Large intestine (tissue), 3 donors: ENCODE data around the gene GLG1. TPM values are rescaled to one million over a fixed set of nuclear protein-coding genes. Genes with fewer than 3 reads are reported as not detected.

Experiments used
- DNase-seq, 2 donors: peaks; one replicate each; pipeline versions ENCODE4 v3.0.0 to v3.0.0-alpha.2; 2013
- H3K27ac ChIP-seq: one replicate; pipeline ENCODE4 v1.5.1; 2013; ENCODE audit warnings: low read length
- H3K27me3 ChIP-seq: 2 replicates; pipeline ENCODE4 v1.6.1; 2013; ENCODE audit warnings: low read length; ENCODE audit not compliant: control insufficient read depth, insufficient read depth
- H3K36me3 ChIP-seq: 2 replicates; pipeline ENCODE4 v1.6.1; 2013; ENCODE audit warnings: low read length; ENCODE audit not compliant: control insufficient read depth, insufficient read depth
- H3K4me1 ChIP-seq: one replicate; pipeline ENCODE4 v1.6.1; 2013; ENCODE audit warnings: low read length; ENCODE audit not compliant: control insufficient read depth, insufficient read depth
- H3K4me3 ChIP-seq: one replicate; pipeline ENCODE4 v1.5.1; 2013; ENCODE audit warnings: low read length
- H3K9me3 ChIP-seq: one replicate; pipeline ENCODE4 v1.6.1; 2013; ENCODE audit warnings: mild to moderate bottlenecking, low read depth, low read length, moderate library complexity; ENCODE audit not compliant: control insufficient read depth
- WGBS: methylation state at CpG from one replicate; pipeline ENCODE4 v1.1.5; 2013; ENCODE audit warnings: low lambda C conversion rate; ENCODE audit not compliant: insufficient coverage; 5-methylcytosine and 5-hydroxymethylcytosine counted together
- polyA plus RNA-seq: library from polyadenylated mRNA; unstranded; fragments of 120-200 nt; gene quantifications from one replicate; pipeline ENCODE4 v1.2.1, GENCODE V29; 2013

Gene GLG1
- polyA plus RNA-seq, 1 donor: 87.7 TPM

DNA sequence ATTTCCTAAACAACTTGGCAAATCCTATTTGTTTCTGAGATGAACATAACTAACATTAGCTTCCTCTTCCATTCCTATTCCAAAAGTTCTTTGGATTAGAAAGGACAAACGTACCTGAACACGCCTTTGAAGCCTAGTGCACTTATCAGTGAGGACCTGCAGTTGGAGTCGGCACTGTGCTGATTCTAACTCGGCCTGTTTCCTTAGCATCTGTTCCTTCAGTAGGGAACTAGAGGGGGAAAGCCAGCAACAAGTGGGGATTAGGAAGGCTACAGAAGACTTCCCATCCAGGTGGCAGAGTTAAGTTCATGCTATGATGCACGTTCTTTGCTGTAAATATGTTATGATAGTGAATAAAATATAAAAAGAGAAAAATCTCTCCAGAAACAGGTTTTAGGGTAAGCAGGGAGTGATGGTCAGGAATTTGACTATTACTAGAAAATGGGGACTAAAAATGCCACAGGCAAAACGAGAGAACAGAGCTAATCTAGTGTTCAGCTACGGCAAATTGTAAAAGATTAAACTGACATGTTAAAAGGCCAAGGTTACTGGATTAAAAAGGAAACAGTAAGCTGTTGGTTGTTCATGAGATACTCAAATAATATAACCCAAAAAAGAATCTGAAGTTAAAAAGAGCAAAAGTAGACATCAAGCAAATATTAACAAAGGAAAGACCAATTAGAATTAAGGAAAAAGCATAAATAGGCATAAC, 31.0 kb upstream of the GLG1 start:
- Histone ChIP-seq H3K9me3 (no peaks in the 10 kb centered on the region), H3K27ac (no peak overlapping the region), H3K36me3 (peaks cover 26% of the 10 kb centered on the region), H3K4me1 (peaks cover 9% of the 10 kb centered on the region), H3K27me3 (no peaks in the 10 kb centered on the region), H3K4me3 (no peak overlapping the region)
- no peak for DNase-seq
- 40% methylated on average over 2 of the region's 7 CpGs for WGBS

DNA sequence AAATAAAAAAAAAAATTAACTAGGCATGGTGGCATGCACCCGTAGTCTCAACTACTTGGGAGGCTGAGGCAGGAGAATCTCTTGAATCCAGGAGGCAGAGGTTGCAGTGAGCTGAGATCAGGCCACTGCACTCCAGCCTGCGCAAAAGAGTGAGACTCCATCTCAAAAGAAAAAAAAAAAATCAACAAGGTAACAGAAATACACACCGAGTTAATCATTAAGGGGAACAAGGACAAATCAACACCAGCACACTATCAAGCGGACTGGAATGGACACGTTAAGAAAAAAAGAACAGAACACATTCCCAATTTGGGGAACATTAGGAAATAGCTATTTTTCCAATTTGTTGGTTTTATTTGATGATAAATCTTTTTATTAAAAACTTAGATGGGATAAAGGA, 28.4 kb upstream of the GLG1 start:
- Histone ChIP-seq H3K27ac (no peak overlapping the region), H3K27me3 (no peaks in the 10 kb centered on the region), H3K4me1 (peaks cover 9% of the 10 kb centered on the region), H3K36me3 (peaks cover 37% of the 10 kb centered on the region), H3K4me3 (no peak overlapping the region), H3K9me3 (no peaks in the 10 kb centered on the region)
- DNase-seq: peak in 1 of 2 donors; percentile 30
- WGBS: no CpG with 5 or more reads among the region's 5 CpGs

DNA sequence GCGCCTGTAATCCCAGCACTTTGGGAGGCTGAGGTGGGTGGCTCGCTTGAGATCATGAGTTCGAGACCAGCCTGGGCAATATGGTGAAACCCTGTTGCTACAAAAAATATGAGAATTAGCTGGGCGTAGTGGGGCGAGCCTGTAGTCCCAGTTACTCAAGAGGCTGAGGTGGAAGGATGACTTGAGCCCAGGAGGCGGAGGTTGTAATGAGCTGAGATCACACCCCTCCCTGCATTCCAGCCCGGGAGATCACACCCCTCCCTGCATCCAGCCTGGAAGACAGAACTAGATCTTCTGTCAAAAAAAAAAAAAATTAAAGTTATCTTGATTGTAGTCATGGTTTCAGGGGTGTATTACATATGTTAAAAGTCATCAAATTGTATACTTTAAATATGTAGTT, 26.8 kb upstream of the GLG1 start:
- Histone ChIP-seq H3K36me3 (peaks cover 44% of the 10 kb centered on the region), H3K9me3 (no peaks in the 10 kb centered on the region), H3K27ac (no peak overlapping the region), H3K4me1 (peaks cover 7% of the 10 kb centered on the region), H3K4me3 (no peak overlapping the region), H3K27me3 (no peaks in the 10 kb centered on the region)
- WGBS: no CpG with 5 or more reads among the region's 7 CpGs
- DNase-seq: no peak

DNA sequence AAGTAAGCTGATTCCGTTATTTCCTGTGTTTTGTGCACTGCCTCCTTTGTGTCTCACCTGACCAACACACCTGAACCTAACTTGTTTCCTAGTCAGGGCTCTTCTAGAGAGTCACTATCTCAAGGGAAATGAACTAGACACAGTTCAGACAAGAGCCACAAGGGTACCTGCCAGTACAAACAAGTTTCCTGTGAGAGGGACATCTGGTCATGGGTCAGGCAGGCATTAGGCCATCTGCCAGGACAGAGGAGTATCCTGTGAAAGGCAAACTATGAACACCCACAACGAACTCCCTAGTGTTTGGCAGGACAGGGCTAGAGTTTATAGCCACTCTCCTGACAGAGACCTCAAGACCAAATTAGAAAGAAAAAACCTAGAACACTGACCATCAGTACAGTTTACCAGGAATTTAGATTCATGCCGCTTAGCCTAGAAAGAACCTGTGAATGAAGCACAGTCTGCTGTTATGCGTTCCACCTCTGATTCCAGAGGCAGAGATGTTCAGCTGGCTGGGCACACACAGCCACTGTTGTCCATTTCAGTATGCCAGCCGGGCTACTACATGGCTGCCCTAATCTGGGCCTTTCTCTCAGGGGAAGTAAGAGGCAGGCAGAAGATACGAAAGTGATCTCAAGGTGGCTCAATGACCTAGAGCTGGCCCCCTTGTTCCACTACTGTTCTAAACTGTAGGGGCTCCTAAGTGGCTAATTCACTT, 20.7 kb upstream of the GLG1 start:
- Histone ChIP-seq H3K27me3 (no peaks in the 10 kb centered on the region), H3K4me1 (no peaks in the 10 kb centered on the region), H3K4me3 (no peak overlapping the region), H3K9me3 (no peaks in the 10 kb centered on the region), H3K27ac (no peak overlapping the region), H3K36me3 (peaks cover 80% of the 10 kb centered on the region)
- WGBS: no CpG with 5 or more reads among the region's 6 CpGs
- DNase-seq: no peak

DNA sequence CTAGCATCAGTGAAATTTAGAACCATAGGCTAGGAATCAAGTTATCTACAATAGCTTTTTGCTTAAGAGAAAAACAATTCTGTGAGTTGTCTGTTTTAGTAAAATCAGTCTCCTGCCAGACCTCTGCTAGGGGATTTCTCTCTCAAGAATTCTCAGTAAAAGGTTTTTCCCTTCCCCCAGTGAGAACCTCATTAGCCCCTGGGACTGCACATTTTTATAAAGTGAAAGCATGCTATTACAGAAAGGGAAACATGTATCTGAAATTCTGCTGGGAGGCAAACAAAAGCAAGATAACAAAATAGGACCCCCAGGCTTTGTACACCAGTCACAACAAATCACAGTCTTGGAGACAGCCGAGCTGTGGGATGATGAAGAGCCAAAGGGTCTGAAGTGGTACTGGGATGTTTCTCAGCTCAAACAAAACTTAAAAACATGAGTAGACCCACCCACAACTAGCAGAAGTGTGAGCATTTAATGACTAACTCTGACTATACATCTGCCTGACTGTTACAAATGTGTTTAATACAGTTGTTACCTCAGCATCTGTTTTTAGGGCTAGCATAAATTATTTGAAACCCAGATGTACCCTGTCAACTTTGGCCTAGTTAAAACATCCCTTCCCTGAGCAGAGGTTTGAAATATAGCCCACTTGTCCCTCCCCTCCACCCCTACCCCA, 20.0 kb upstream of the GLG1 start:
- no peak overlapping the region for H3K27ac ChIP-seq

DNA sequence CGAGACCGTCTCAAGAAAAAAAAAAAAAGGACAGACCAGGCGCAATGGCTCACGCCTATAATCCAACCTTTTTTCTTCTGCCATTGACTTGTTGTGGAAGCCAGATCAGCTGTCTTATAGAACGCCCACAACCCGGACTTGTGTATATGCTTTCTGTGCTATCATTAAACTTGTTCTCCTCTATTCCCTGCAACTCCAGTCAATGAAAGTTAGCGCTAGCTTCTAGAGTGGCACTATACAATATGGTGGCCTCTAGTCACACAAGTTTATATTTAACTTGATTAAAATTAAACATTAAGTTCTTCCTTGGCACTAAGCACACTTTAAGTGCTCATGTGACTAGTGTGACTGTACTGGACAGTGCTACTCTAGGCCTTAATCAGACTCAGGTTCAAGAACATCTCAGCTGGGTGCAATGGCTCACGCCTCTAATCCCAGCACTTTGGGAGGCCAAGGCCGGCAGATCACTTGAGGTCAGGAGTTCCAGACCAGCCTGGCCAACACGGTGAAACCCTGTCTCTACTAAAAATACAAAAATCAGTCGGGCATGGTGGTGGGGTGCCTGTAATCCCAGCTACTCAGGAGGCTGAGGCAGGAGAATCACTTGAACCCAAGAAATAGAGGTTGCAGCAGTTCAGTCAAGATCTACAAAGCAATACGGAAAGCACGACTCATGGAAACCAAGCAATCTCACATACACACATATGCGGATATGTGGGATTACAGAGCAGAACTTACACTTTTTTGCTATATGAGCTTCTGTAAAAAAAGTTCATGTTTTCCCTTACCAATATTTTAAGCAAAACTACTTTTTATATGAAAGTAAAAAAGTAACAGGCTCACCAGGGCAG, 18.8 kb upstream of the GLG1 start:
- H3K4me1 ChIP-seq: no peaks in the 10 kb centered on the region
- DNase-seq: no peak
- WGBS: 100% methylated on average over 2 of the region's 14 CpGs
- H3K36me3 ChIP-seq: peaks cover 81% of the 10 kb centered on the region
- no peaks in the 10 kb centered on the region for H3K9me3 ChIP-seq
- H3K27ac ChIP-seq: no peak overlapping the region
- no peaks in the 10 kb centered on the region for H3K27me3 ChIP-seq
- no peak overlapping the region for H3K4me3 ChIP-seq

More for the DNA sequence above, 20.0 kb upstream of the GLG1 start:
- WGBS: no CpG with 5 or more reads among the region's 1 CpG
- Histone ChIP-seq H3K27me3 (no peaks in the 10 kb centered on the region), H3K4me3 (no peak overlapping the region), H3K9me3 (no peaks in the 10 kb centered on the region), H3K36me3 (peaks cover 81% of the 10 kb centered on the region), H3K4me1 (no peaks in the 10 kb centered on the region)
- no peak for DNase-seq

DNA sequence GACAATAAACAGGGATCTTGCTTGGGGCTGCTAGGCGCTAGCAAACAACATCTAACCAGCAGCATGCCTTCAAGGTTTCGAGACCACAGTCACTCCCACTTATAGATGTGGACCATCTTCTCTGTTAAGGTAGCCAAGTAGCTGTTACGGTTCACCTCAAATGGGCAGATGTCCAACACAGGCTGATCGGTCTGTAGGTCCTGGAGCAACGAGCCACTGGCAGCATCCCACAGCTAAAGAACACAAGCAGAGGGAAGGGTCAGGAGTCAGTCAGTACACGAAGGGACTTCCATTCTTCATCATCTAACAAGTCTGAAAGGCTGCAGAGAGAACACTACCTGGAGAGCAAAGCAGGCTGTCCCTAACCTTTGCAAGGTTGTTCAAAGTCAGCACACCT, 16.9 kb upstream of the GLG1 start:
- no peak for DNase-seq
- Histone ChIP-seq H3K9me3 (no peaks in the 10 kb centered on the region), H3K27ac (no peak overlapping the region), H3K4me3 (no peak overlapping the region), H3K4me1 (no peaks in the 10 kb centered on the region), H3K36me3 (peaks cover 69% of the 10 kb centered on the region), H3K27me3 (no peaks in the 10 kb centered on the region)
- WGBS: no CpG with 5 or more reads among the region's 6 CpGs

DNA sequence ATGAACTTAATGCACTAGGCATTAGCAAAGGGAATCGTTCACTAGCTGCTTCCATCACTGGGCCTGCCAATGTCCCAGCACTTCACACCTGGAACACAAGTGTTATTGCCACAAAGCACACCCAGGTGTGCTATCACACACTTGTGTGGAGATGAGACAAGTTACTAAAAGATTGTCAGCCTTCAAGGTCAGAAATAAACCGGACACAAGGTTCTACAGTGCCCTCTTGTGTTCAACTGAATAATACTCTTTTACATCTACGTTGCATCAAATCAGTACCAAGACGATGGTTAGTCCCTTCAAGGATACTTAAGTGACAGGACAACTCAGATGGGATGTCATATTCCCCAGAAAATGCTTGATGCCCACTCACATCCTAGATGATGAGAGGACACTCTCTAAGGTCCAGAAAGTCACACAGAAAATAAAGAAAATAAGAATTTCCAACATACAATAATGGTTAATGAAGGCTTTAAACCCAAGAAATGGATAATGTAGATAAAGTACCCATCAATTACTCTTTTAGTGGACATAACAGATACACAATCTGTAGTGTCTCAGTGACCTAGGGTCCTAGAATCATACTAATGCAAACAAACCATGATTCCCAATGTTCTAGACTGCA, 16.4 kb upstream of the GLG1 start:
- Histone ChIP-seq H3K4me1 (no peaks in the 10 kb centered on the region), H3K27me3 (no peaks in the 10 kb centered on the region), H3K4me3 (no peak overlapping the region), H3K9me3 (no peaks in the 10 kb centered on the region), H3K27ac (no peak overlapping the region), H3K36me3 (peaks cover 66% of the 10 kb centered on the region)
- WGBS: no CpG with 5 or more reads among the region's 4 CpGs
- DNase-seq: peak; percentile 21 to 48

DNA sequence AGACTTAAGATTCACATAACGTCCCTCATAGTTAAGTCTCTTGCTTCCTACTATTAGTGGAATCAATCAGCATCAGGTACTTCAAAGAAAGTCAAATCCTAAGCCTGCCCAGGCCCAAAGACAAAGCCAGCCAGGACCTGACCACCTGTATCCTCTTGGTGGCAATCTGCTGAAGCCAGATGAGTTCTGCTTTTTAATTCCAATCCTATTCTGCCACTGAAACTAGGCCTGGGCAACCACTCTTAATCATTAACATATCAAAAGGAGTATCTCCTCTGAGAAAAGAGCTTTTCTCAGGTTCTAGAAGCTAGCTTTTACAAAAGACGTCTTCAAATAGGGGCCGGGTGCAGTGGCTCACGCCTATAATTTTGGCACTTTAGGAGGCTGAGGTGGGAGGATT, 15.1 kb upstream of the GLG1 start:
- peaks cover 53% of the 10 kb centered on the region for H3K36me3 ChIP-seq
- no peaks in the 10 kb centered on the region for H3K9me3 ChIP-seq
- no peak for DNase-seq
- no peak overlapping the region for H3K27ac ChIP-seq
- no peaks in the 10 kb centered on the region for H3K4me1 ChIP-seq
- H3K4me3 ChIP-seq: no peak overlapping the region
- no CpG with 5 or more reads among the region's 4 CpGs for WGBS
- H3K27me3 ChIP-seq: no peaks in the 10 kb centered on the region
